NCI-H2196 treated with DMSO at 0.1 percent for 48 hours (cell line): ENCODE data around the gene GPSM3.
A peak's percentile ranks its signal among the peaks of the same experiment; 100 is the strongest.
"Not testable (repeated sequence)": the region's sequence is repeated elsewhere in the genome, so short reads cannot be mapped to it uniquely, and the experiment has no call there.

Experiments
- DNase-seq: peaks from one replicate; lab custom pipeline; 2025; ENCODE audit not compliant: unreplicated experiment; lab: John Stamatoyannopoulos, UW

The GPSM3 gene

GRCh38 chr6:32188381-32189068 is 3.9 kb downstream of the GPSM3 start:
- DNase-seq = no peak

GRCh38 chr6:32187725-32188380 is 4.6 kb downstream of the GPSM3 start:
- not testable (repeated sequence) for DNase-seq

- DNase-seq = no peak
Observed at GRCh38 chr6:32187009-32187709, 5.3 kb downstream of the GPSM3 start.

DNA sequence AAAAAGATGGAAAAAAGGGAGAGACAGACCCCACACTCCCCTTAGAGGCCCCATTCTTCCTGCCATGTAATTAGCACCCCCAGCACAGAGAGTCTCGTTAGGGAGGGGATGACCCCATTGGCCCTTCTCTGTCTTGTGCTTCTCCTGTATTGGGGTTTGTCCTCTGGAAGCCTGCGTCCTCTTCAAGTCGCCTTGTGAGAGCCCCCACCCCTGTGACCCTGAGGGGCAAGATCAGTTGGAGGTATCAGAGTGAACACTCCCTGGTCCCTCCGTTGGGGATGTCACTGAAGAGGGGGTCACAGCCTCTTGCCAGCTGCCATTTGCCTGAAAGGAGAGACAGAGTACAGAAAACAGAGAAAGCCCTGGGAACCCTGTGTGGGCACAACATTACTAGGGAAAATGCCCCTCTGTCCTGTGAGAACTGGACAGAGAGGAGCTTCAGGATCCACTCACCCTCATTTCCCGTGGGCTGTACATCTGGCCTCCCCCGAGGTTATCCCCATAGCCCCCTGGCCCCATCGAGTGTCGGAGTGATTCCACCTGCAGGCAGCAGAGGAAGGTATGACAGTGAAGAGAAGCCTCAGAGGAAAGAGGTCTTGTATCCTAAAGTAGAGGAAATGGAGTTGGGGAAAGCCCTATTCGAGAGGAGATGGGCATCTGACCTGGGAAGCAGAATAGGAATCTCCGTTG is 6.1 kb downstream of the GPSM3 start:
- DNase-seq = not testable (repeated sequence)

GRCh38 chr6:32185681-32186131 is 6.7 kb downstream of the GPSM3 start:
- DNase-seq = not testable (repeated sequence)

DNA sequence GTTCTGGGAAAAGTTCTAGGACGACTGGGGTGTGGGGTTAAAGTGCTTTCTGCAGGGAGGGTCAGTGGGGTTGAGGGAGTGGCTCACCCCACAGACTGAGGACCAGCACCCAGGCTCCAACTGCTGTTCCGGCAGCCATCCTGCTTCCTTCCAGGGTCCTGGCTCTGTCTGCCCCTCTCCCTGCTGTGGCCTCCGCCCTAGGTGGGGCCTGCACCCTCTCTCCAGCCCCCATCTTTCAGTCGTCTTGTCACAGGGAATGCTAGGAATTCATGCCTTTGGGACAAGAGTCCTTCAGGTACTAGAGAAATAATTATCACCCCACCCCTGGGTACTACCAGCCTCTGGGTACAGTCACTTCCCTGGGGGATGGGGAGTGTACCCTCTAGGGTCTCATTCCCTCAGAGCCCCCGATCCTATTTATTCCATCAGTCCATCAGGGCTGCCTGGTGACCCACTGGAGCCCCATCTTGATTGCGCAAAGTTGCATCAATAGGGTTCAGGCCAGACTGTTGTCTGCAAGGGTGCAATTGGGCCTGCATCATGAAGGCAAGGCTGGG is 8.3 kb downstream of the GPSM3 start, which contains the start of gene AGER:
TSS of gene AGER (minus strand) at position 170 of the 557 bp plus-strand sequence. CDS start at position 139, 31 bp downstream.
- DNase-seq = no peak

DNA sequence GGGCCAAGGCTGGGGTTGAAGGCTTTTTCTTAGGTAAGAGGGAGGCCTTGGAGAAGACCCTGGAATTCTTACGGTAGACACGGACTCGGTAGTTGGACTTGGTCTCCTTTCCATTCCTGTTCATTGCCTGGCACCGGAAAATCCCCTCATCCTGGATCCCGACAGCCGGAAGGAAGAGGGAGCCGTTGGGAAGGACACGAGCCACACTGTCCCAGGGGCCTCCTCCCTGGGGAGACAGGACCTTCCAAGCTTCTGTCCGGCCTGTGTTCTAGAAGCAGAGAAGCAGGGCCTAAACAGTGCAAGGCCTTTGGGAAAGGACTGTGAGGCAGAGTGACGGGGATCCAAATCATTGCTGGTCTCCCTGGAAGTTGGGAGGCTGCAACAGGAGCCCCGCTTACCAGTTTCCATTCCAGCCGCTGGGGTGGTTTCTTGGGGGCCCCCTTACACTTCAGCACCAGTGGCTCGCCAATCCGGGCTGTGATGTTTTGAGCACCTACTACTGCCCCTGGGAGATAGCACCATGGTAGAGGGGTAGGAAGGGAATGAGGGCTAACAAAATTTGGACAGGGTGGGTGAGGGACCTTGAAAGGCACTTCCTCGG is 8.9 kb downstream of the GPSM3 start:
- no peak for DNase-seq

DNA sequence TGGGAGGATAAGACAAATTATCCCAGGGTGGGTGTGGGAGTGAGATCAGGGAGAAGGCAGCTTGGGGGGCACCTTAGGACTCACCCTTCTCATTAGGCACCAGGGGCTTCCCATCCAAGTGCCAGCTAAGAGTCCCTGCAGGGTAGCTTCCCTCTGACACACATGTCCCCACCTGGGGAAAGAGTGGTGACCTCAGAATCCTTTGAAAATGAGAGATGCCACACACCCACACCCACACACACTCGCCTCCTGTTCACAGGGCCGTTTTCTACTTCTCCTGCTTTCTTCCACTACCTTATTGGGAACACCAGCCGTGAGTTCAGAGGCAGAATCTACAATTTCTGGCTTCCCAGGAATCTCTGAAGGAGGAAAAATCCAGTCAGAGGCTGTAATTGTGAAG is 9.4 kb downstream of the GPSM3 start:
- no peak for DNase-seq

DNA sequence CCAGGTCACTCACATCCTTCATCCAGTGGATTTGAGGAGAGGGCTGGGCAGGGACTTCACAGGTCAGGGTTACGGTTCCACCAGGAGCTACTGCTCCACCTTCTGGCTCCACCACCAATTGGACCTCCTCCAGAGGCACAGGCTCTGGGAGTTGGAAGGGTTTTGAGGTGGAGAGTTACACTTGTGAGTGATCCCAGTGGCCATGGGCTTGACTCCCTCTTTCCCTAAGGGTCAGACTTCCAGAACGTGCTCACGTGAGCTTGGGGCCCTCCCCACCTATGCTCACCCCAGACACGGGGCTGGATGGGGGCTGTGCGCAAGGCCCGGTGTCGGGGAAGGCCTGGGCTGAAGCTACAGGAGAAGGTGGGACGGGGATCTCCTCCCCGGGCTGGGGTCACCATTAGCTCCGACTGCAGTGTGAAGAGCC is 9.9 kb downstream of the GPSM3 start:
- DNase-seq = no peak

DNA sequence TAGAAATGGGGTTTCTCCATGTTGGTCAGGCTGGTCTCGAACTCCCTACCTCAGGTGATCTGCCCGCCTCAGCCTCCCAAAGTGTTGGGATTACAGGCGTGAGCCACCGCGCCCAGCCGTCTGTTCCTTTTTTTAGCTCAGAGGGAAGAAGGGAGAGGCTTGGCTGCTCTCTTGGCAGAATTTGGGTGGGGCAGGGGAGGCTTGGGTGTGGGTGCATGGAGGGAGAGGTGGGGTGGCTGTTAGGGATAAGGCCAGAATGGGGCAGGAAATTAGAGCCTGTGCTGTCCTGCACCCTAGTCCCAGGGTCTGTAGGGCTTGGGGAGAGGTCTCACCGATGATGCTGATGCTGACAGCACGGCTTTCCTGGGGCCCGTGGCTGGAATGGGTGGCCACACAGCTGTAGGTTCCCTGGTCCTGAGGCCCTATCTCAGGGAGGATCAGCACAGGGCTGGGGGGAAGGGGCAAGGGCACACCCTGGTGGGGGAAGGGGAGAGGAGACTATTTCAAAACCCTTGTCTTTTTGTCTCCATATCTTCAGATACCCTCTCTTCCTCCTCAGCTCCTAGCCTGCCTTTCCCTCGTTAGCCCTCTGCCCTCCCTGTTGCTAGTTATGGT is 10.4 kb downstream of the GPSM3 start:
- DNase-seq = no peak

DNA sequence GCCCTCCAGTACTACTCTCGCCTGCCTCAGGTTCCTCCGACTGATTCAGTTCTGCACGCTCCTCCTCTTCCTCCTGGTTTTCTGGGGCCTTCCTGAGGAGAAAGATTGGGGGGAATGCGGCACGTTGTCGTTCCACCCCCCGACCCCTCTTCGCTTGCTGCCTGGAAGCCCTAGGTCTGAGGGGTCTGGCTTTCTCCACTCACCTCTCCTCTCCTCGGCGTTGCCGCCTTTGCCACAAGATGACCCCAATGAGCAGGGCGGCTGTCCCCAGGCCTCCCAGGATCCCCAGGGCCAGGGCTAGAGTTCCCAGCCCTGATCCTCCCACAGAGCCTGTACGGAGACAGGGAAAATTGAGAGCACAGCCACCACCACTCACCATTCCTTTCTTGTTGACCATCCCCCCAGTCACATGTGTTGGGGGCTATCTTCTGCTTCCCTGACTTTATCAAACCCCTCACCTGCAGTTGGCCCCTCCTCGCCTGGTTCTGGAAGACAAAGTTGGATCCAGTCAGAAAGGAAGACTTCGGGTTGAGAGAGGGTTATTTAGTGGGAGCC is 11.2 kb downstream of the GPSM3 start:
- no peak for DNase-seq

DNA sequence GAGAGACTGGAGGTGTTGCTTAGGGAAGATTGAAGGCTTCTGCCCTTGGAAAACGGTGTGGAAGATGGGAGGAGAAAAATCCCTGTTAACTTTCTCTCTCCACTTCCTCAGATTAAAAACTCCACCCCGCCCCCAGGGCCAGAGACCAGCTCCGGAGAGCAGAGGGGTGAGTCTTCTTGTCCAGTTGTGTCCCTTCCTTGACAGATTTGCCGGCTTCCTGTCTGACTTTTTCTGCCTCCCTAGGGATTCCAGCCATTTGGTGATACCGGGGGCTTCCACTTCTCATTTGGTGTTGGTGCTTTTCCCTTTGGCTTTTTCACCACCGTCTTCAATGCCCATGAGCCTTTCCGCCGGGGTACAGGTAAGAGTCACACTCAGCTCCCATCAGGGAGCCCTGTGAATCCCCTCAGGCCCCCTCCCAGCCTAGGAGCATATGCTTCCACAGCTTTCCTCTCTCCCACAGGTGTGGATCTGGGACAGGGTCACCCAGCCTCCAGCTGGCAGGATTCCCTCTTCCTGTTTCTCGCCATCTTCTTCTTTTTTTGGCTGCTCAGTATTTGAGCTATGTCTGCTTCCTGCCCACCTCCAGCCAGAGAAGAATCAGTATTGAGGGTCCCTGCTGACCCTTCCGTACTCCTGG is 12.6 kb downstream of the GPSM3 start:
- DNase-seq = no peak

DNA sequence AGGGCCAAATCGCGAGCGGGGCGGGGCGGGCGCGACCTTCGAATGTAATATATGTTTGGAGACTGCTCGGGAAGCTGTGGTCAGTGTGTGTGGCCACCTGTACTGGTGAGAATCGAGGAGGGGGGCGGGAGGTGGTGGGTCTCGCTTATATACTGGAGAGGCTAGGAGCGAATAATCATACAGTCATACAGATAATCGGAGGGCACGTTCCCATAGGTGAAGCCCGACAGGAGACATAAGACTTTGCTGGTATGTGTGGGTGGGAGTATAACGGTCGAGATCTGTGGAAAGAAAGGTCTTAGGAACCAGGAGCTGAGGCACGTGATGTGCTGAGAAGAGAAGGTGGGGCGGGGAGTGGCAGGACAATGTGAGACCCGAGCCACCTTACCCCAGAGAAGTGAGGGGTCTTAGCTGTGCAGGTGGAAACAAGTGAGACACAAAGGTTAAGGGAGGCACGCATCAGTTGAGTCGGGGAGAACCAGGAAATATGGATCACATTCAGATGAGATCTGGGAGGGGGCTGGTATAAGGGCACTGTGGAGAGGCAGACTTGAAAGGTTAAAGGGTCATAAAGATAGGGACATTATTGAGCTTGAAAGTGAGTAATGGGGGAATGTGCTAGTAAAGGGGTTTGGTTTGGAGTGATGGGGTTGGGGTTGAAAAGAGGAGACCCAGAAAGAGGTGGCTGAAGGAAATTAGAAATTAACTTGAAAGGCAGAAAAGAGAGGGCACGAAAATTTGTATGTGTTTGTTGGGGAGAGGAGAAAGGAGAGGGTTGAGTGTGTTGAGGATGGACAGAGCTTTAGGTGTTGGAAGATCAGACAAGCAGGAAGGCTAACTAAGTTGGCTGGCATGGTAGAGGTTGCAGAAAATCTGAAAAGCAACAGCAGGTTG is 13.6 kb downstream of the GPSM3 start:
- no peak for DNase-seq

DNA sequence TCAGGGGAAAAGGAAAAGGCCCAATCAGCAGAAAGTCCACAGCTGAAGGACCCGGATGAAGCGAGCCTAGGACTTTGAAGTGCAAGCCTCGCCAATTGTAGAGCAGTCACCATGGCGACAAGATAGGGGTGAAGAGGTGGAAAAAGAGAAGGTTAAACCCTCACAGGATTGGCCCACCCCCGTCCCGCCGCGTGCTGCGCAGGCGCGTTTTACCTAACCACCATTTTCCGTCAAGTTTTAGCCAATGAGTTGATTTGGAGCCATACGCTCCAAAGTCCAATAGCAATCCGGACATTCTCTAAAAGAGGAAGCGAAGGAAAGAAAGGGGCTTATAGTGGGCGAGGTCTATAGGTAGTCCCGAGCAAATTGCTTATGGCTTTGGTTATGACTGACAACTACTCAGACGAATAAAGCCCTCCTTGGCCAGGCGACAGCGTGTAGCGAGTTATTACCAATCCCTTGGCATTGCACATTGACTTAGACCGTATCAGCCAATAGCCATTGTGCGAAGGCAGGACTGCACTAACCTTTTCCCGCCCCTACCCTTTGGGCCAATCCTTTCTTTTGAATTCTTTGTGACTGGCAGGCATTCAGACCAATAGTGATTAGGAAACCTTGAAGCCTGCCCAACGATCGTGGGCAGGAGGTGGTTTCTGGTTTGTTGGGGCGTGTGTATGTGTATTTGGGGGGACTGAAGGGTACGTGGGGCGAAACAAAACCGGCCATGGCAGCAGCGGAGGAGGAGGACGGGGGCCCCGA is 14.5 kb downstream of the GPSM3 start, which contains the start of gene RNF5:
TSS of gene RNF5 (plus strand) at position 618 of the 759 bp plus-strand sequence. CDS start at position 725, 107 bp downstream.
- DNase-seq = peak; percentile 99

- DNase-seq = peak; percentile 74
Observed at GRCh38 chr6:32177183-32177787, 15.2 kb downstream of the GPSM3 start.

DNA sequence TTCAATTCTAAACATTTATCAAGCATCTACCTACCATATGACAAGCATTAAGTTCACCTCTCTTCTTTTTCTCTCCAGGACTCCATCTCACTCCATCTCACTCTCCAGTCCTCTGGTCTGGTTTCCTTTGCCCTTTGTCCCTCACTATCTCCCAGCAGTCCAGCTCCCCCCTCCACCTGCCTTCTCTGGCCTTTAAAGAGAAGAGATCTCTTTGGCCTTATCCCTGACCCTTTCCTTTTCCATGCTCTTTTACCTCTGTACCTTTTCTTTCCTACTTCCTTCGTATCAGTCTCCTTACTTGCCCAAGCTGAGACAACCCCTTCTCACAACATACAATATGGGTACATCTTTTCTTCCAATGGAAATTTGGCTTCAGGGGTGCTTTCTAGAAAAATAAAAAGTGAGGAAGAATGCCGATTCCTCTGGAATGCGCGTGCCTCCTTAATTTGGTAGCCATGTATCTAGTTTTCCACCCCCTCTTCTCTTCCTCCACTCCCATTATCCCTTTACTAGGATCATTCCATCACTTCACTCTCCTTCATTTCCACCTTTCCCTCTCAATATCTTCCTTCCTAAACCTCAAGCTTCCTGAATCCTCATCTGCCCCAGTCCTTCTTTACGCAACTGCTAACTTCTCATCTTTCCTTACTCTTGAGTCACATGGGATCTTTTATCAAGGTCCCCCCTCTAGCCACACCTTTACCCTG is 15.8 kb downstream of the GPSM3 start:
- DNase-seq = peak; percentile 63
